ENCODE results near the gene KRT74. TPM values are rescaled to one million over a fixed set of nuclear protein-coding genes. Genes with fewer than 3 reads are reported as not detected.

KRT74 gene
- total RNA-seq, 2 donors from 2014 or later = 0.05 to 0.45 TPM

DNA sequence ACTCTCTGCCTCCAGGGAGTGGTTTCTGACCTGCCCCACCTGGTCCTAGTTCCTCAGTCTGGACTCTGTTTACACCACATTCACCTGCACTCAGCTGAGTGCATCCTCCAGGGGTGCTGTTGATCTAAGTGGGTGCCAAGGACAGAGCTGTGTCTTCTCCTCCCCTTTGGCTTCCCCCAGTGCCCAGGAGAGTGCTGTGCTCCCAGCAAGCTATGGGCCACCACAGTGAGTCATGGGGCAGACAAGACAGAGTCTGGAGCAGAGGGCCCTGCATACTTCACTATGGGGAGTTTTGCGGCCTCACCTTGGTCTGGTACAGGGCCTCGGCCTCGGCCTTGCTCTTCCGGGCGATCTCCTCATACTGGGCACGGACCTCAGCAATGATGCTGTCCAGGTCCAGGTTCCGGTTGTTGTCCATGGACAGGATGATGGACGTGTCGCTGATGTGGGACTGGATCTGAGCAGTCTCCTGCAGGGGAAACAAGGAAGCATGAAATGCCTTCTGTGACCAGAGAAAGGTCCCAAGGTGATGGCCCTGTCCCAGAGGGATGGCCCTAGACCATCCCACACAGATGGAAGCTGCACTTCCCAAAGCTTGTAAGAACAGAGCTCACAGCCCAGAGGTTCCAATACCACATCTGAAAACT, 39.9 kb upstream of the KRT74 start:
- intact Hi-C loops (cut with DNase I) = no loop called here
- Histone ChIP-seq H3K27me3 (replicated peaks; ENCODE audit: insufficient read depth) (no peaks in the 10 kb centered on the region), H3K27ac (no peak overlapping the region), H3K4me3 (no peak overlapping the region), H3K9me3 (no peaks in the 10 kb centered on the region), H3K36me3 (no peaks in the 10 kb centered on the region), H3K4me1 (replicated peaks) (no peaks in the 10 kb centered on the region)
- DNase-seq (ENCODE audit: low spot score) = no peak
- no peak for TF ChIP-seq POLR2AphosphoS5 (IDR thresholded peaks at IDR 0.05)
- TF ChIP-seq CTCF (IDR thresholded peaks at IDR 0.05) = no peak
- TF ChIP-seq POLR2A (IDR thresholded peaks at IDR 0.05) = no peak
- WGBS = 97% methylated on average over 9 of the region's 9 CpGs

DNA sequence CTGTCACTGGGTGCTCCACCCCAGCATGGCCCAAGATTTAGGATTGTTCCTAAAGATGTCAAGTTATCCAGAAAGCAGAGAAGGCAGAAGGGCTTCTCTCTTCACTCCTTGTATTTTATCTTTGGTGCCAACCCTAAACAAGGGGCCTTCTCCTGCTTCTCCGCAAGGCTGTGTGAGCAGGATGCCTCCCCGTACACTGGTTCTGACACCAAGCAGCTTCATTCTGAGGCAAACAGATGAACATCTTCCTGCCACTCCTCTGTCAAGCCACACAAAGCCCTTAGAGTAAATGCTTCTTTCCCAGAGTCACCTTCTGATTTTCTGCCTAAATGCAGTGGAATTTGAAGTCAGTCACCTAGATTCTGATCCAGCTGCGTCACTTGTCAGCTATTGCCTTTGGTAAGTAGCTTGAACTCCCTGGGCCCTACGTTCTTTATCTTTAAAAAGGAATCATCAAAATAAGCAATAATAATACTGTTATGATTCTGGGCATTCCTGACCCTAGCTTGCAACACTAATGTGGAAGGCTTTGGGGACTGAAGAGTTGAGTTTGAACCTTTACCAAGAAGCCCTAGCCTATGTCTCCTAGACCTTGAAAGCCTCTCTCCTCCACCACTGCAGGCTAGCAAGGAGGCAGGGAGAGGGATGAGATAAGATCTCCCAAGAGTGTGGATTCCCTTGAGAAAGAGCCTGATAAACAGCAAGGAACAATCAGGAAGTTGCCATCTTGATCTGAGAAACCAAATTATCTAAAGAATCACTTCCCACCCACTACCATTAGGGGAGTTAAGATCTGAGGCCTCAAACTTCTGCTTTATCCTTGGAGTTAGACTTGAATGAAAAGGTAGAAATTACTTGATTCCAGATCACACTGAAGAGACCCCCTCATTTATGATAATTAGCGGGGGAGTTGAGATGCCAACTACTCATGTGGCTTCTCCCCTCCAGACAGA, 39.1 kb upstream of the KRT74 start:
- Histone ChIP-seq H3K27ac (no peak overlapping the region), H3K36me3 (no peaks in the 10 kb centered on the region), H3K4me1 (replicated peaks) (no peaks in the 10 kb centered on the region), H3K9me3 (no peaks in the 10 kb centered on the region), H3K4me3 (no peak overlapping the region), H3K27me3 (replicated peaks; ENCODE audit: insufficient read depth) (no peaks in the 10 kb centered on the region)
- 87% methylated on average over 5 of the region's 5 CpGs for WGBS
- intact Hi-C loops (cut with DNase I) = no loop called here
- no peak for DNase-seq (ENCODE audit: low spot score)
- no peak for TF ChIP-seq POLR2AphosphoS5 (IDR thresholded peaks at IDR 0.05)
- no peak for TF ChIP-seq POLR2A (IDR thresholded peaks at IDR 0.05)
- TF ChIP-seq CTCF (IDR thresholded peaks at IDR 0.05) = no peak

DNA sequence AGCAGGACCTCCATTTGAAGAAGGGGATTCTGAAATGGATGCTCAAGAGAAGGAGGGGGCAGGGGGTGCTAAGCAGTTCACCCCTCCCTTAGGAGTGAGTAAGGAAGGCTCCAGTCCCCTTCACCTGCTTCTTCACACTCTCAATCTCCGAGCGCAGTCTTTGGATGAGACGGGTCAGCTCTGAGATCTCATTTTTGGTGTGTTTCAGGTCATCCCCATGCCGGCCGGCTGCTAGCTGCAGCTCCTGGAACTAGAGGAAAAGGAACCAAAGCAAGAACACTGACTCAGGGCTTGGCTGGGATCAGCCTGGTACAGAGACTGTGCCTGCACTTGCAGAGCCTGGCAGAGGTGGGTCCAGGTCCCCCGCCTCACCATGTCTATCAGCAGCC, 37.4 kb upstream of the KRT74 start:
- WGBS = 95% methylated on average over 6 of the region's 6 CpGs
- no peaks in the 10 kb centered on the region for H3K36me3 ChIP-seq
- no peak for TF ChIP-seq POLR2AphosphoS5 (IDR thresholded peaks at IDR 0.05)
- no peak for TF ChIP-seq CTCF (IDR thresholded peaks at IDR 0.05)
- TF ChIP-seq POLR2A (IDR thresholded peaks at IDR 0.05) = no peak
- H3K27ac ChIP-seq = no peak overlapping the region
- H3K9me3 ChIP-seq = no peaks in the 10 kb centered on the region
- DNase-seq (ENCODE audit: low spot score) = no peak
- intact Hi-C loops (cut with DNase I) = no loop called here
- H3K4me1 ChIP-seq (replicated peaks) = no peaks in the 10 kb centered on the region
- H3K4me3 ChIP-seq = no peak overlapping the region
- no peaks in the 10 kb centered on the region for H3K27me3 ChIP-seq (replicated peaks; ENCODE audit: insufficient read depth)

GRCh38 chr12:52608826-52609630, 35.4 kb upstream of the KRT74 start:
- intact Hi-C loops (cut with DNase I) = no loop called here
- Histone ChIP-seq H3K27ac (no peak overlapping the region), H3K9me3 (no peaks in the 10 kb centered on the region), H3K4me3 (no peak overlapping the region), H3K4me1 (replicated peaks) (no peaks in the 10 kb centered on the region), H3K27me3 (replicated peaks; ENCODE audit: insufficient read depth) (no peaks in the 10 kb centered on the region), H3K36me3 (no peaks in the 10 kb centered on the region)
- TF ChIP-seq POLR2AphosphoS5 (IDR thresholded peaks at IDR 0.05) (no peak), CTCF (IDR thresholded peaks at IDR 0.05) (no peak), POLR2A (IDR thresholded peaks at IDR 0.05) (no peak)
- DNase-seq (ENCODE audit: low spot score) = no peak
- 86% methylated on average over 8 of the region's 8 CpGs for WGBS
